Tibial artery (tissue), 4 donors: ENCODE measurements around the gene NANS.
"Not testable (repeated sequence)": the region's sequence is repeated elsewhere in the genome, so short reads cannot be mapped to it uniquely, and the experiment has no call there.

Source experiments
- DNase-seq, 2 donors: peaks; one replicate each; pipeline ENCODE4 v3.0.0-alpha.2; 2019
- H3K27ac ChIP-seq, 2 donors: fragments of 200-600 bp; sonication (generic) in 1 of 2; 1 replicate in 1 of 2; 2 replicates in 1 of 2; pipeline ENCODE4 v1.5.1; 2018 to 2019; ENCODE audit warnings: mild to moderate bottlenecking in 1 of 2
- H3K27me3 ChIP-seq, 2 donors: fragments of 200-600 bp; sonication (generic) in 1 of 2; one replicate each; pipeline versions ENCODE4 v1.5.1 to v1.6.0; 2016 to 2019
- H3K36me3 ChIP-seq, 3 donors: fragments of 200-600 bp; sonication (generic) in 2 of 3; one replicate each; pipeline ENCODE4 v1.5.1; 2016 to 2019; ENCODE audit warnings: mild to moderate bottlenecking in 2 of 3
- H3K4me1 ChIP-seq, 4 donors: fragments of 200-600 bp; sonication (generic) in 2 of 4; 1 replicate in 3 of 4; 2 replicates in 1 of 4; pipeline ENCODE4 v1.5.1; 2016 to 2019
- H3K4me3 ChIP-seq, 2 donors: fragments of 200-600 bp; sonication (generic) in 1 of 2; 1 replicate in 1 of 2; 2 replicates in 1 of 2; pipeline ENCODE4 v1.5.1; 2018 to 2019; ENCODE audit warnings: mild to moderate bottlenecking in 2 of 2
- H3K9me3 ChIP-seq, 3 donors: fragments of 200-600 bp; sonication (generic) in 1 of 3; one replicate each; pipeline ENCODE4 v1.5.1; 2016 to 2019
- CTCF ChIP-seq, 2 experiments: fragments of 200-600 bp in 1 of 2; fragments of 450-650 bp in 1 of 2; IDR thresholded peaks; one replicate each; pipeline ENCODE4 v1.5.1; 2017 to 2019; ENCODE audit warnings: antibody characterized with exemption in 2 of 2, mild to moderate bottlenecking in 1 of 2, moderate library complexity in 1 of 2
- intact Hi-C: fragments of 100-400 bp; cut with DNase I; formaldehyde crosslinking; loops from one replicate; pipeline ENCODE4 v1.15.0; 2023; ENCODE audit warnings: low total_unique reads

NANS gene

GRCh38 chr9:98101868-98102273 lies 45.3 kb downstream of the NANS start:
- Histone ChIP-seq H3K4me3 (no peak overlapping the region), H3K27me3 (no peaks in the 10 kb centered on the region), H3K9me3 (peaks cover 0 to 4% (median 0%) of the 10 kb centered on the region in 3 donors), H3K36me3 (no peaks in the 10 kb centered on the region), H3K27ac (no peak overlapping the region), H3K4me1 (peaks cover 0 to 3% (median 0%) of the 10 kb centered on the region in 4 donors)
- peak in 1 of 2 donors; percentile 60 for DNase-seq
- no peak for TF ChIP-seq CTCF (IDR thresholded peaks at IDR 0.05)
- intact Hi-C loops, result no loop called here

GRCh38 chr9:98104445-98104881 lies 47.9 kb downstream of the NANS start:
- Histone ChIP-seq H3K4me1 (no peaks in the 10 kb centered on the region), H3K4me3 (no peak overlapping the region)

GRCh38 chr9:98105006-98105405 lies 48.5 kb downstream of the NANS start:
- intact Hi-C loops, result no loop called here
- Histone ChIP-seq H3K27ac (no peak overlapping the region), H3K36me3 (no peaks in the 10 kb centered on the region), H3K9me3 (peaks cover 0 to 4% (median 0%) of the 10 kb centered on the region in 3 donors), H3K4me3 (no peak overlapping the region), H3K4me1 (no peaks in the 10 kb centered on the region), H3K27me3 (no peaks in the 10 kb centered on the region)
- DNase-seq, result peak in 1 of 2 donors; percentile 57
- TF ChIP-seq CTCF (IDR thresholded peaks at IDR 0.05), result no peak

More at GRCh38 chr9:98104445-98104881, 47.9 kb downstream of the NANS start:
- TF ChIP-seq CTCF (IDR thresholded peaks at IDR 0.05), result no peak
- DNase-seq, result peak in 1 of 2 donors; percentile 64
- Histone ChIP-seq H3K27me3 (no peaks in the 10 kb centered on the region), H3K36me3 (no peaks in the 10 kb centered on the region), H3K27ac (no peak overlapping the region), H3K9me3 (peaks cover 0 to 4% (median 0%) of the 10 kb centered on the region in 3 donors)
- intact Hi-C loops, result no loop called here

- intact Hi-C loops, result no loop called here
- Histone ChIP-seq H3K36me3 (no peaks in the 10 kb centered on the region), H3K9me3 (peaks cover 0 to 4% (median 0%) of the 10 kb centered on the region in 3 donors), H3K27me3 (no peaks in the 10 kb centered on the region), H3K4me1 (no peaks in the 10 kb centered on the region), H3K27ac (no peak overlapping the region), H3K4me3 (no peak overlapping the region)
- no peak for TF ChIP-seq CTCF (IDR thresholded peaks at IDR 0.05)
- no peak for DNase-seq
Observed at GRCh38 chr9:98107926-98108325, 51.4 kb downstream of the NANS start.

GRCh38 chr9:98108531-98109031 lies 52.0 kb downstream of the NANS start:
- Histone ChIP-seq H3K4me3 (no peak overlapping the region), H3K36me3 (no peaks in the 10 kb centered on the region), H3K9me3 (peaks cover 0 to 4% (median 0%) of the 10 kb centered on the region in 3 donors), H3K4me1 (no peaks in the 10 kb centered on the region), H3K27ac (no peak overlapping the region), H3K27me3 (no peaks in the 10 kb centered on the region)
- no peak for TF ChIP-seq CTCF (IDR thresholded peaks at IDR 0.05)
- peak in 1 of 2 donors; percentile 50 for DNase-seq
- intact Hi-C loops, result no loop called here

- H3K27ac ChIP-seq, result no peak overlapping the region
- no peaks in the 10 kb centered on the region for H3K4me1 ChIP-seq
Observed at GRCh38 chr9:98109052-98109451, 52.5 kb downstream of the NANS start.

GRCh38 chr9:98117097-98117496 lies 60.6 kb downstream of the NANS start:
- H3K4me3 ChIP-seq, DNase-seq, H3K27me3 ChIP-seq, H3K36me3 ChIP-seq, H3K27ac ChIP-seq, H3K9me3 ChIP-seq, intact Hi-C loops: not testable (repeated sequence)
- H3K4me1 ChIP-seq, result peaks cover 0 to 16% (median 8%) of the 10 kb centered on the region in 4 donors

More at GRCh38 chr9:98109052-98109451, 52.5 kb downstream of the NANS start:
- Histone ChIP-seq H3K27me3 (no peaks in the 10 kb centered on the region), H3K36me3 (no peaks in the 10 kb centered on the region), H3K4me3 (no peak overlapping the region), H3K9me3 (peaks cover 0 to 4% (median 0%) of the 10 kb centered on the region in 3 donors)
- intact Hi-C loops, result no loop called here
- no peak for DNase-seq
- no peak for TF ChIP-seq CTCF (IDR thresholded peaks at IDR 0.05)
